NCI-H2107 treated with DMSO at 0.1 percent for 48 hours (cell line): ENCODE data around the gene SELL.
"Not testable (repeated sequence)": the region's sequence is repeated elsewhere in the genome, so short reads cannot be mapped to it uniquely, and the experiment has no call there.

Experiments used
- DNase-seq: peaks from one replicate; lab custom pipeline; 2025; ENCODE audit not compliant: unreplicated experiment; lab: John Stamatoyannopoulos, UW

The SELL gene

GRCh38 chr1:169711469-169712308 is at the start of gene SELL:
Gene SELL (minus strand): TSS chr1:169711620. CDS start chr1:169711498, 122 bp downstream.
- DNase-seq, result peak; percentile 54

- DNase-seq, result no peak
Measured at GRCh38 chr1:169759038-169759437, 47.6 kb upstream of the SELL start.

- no peak for DNase-seq
Measured at GRCh38 chr1:169753549-169753948, 42.1 kb upstream of the SELL start.

GRCh38 chr1:169750041-169750440 is 38.6 kb upstream of the SELL start:
- no peak for DNase-seq

GRCh38 chr1:169746550-169746949 is 35.1 kb upstream of the SELL start:
- DNase-seq, result no peak

- DNase-seq, result no peak
Measured at GRCh38 chr1:169745015-169745861, 33.8 kb upstream of the SELL start.

- no peak for DNase-seq
Measured at GRCh38 chr1:169741666-169742394, 30.4 kb upstream of the SELL start.

GRCh38 chr1:169739980-169740379 is 28.6 kb upstream of the SELL start:
- no peak for DNase-seq

- no peak for DNase-seq
Measured at GRCh38 chr1:169733924-169734323, 22.5 kb upstream of the SELL start, which contains the start of gene SELE. Gene SELE (minus strand): TSS chr1:169734079. CDS start chr1:169733612, 467 bp downstream.

GRCh38 chr1:169731446-169731845 is 20.0 kb upstream of the SELL start:
- DNase-seq, result no peak

- DNase-seq, result no peak
Measured at GRCh38 chr1:169729991-169730390, 18.6 kb upstream of the SELL start.

GRCh38 chr1:169727307-169727706 is 15.9 kb upstream of the SELL start:
- DNase-seq, result no peak

- no peak for DNase-seq
Measured at GRCh38 chr1:169726851-169727250, 15.4 kb upstream of the SELL start.

GRCh38 chr1:169725930-169726329 is 14.5 kb upstream of the SELL start:
- no peak for DNase-seq

GRCh38 chr1:169724168-169724567 is 12.7 kb upstream of the SELL start:
- no peak for DNase-seq

GRCh38 chr1:169723763-169724162 is 12.3 kb upstream of the SELL start:
- no peak for DNase-seq

GRCh38 chr1:169722779-169723178 is 11.4 kb upstream of the SELL start:
- DNase-seq, result no peak

GRCh38 chr1:169715100-169715499 is 3.7 kb upstream of the SELL start:
- not testable (repeated sequence) for DNase-seq

GRCh38 chr1:169713090-169713489 is 1.7 kb upstream of the SELL start:
- not testable (repeated sequence) for DNase-seq

- no peak for DNase-seq
Measured at GRCh38 chr1:169712309-169712631, 850 bp upstream of the SELL start.

GRCh38 chr1:169708647-169709046 is 2.8 kb downstream of the SELL start:
- DNase-seq, result no peak
